GOT3 (cell line): ENCODE results near the gene GP5.

Experiments
- DNase-seq: peaks from one replicate; lab custom pipeline; 2025; ENCODE audit warnings: mixed read lengths; lab: John Stamatoyannopoulos, UW

Gene GP5

DNA sequence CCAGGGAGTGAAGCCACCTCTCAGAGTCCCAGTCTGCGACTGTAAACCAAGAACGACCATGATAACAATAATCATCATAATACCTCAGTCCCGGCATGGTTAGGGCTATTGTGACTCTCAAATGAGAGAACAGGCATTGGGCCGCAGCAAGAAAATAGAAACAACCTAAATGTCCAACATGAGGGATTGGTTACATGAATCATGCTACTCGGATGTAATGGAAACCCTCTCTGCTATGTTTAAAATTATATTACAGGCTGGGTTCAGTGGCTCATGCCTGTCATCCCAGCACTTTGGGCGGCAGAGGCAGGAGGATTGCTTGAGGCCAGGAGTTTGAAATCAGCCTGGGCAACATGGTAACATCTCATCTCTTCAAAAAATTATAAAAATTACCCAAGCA, 50.7 kb downstream of the GP5 start:
- no peak for DNase-seq

DNA sequence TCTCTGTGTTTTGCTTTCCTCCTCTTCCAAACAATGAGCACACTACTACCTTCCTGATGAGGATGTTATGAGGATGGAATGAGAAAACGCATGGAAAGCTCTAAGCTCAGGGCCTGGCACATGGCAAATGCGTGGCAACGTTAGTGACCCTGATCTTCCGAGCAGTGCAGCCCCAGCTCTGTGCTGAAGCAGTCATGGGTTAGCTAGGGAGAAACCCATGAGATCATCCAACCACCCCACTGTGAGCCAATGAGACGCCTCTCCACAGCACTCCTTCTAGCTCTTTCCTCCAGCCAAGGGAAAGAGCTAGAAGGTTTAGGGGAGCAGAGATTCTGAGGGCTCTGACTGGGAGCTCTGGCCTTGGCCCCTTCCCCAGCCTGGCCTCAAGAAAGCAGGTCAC, 52.4 kb downstream of the GP5 start:
- DNase-seq: no peak

- no peak for DNase-seq
Observed at GRCh38 chr3:194346035-194346434, 53.0 kb downstream of the GP5 start.
